C1 segment of cervical spinal cord (tissue), 14 donors: ENCODE data around the gene MUC5AC.

Source experiments
- DNase-seq, 14 donors: peaks; one replicate each; lab custom pipeline; 2025; lab: John Stamatoyannopoulos, UW

The MUC5AC gene

DNA sequence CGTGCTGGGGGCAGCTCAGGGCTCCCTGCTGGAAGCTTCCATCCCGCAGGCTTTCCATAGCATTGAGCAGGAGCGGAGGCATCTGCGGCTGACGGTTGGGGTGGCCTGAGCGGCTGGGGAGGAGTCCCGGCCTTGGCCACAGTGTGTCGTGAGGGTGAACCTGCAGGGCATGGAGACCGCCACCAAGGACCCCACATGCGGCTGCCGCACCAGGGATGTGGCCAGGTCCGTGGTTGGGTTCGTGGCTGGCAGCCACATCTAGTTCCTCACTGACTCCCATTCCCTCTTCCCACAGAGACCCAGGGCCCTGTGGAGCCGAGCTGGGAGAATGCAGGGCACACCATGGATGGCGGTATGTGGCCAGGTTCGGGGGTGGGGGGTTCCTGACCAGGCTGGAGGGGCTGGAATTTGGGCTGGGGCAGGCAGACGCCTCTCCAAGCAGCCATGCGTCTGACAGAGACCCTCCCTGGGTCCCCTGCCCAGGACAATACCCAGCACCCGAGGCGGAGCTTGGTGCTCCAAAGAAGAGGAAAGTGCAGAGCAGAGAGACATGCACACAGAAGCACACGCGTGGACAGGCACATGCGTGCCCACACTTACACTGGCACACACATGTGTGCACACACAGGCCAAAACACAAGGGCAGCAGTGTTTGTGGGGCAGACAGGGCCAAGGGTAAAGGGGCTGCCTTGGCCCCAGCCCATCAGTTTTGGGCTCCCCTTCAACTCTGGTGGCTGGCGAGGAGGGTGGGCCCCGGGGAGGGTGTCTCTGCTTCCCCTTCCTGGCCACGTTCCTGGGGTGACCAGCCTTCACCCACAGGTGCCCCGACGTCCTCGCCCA, 67.9 kb downstream of the MUC5AC start:
- DNase-seq: no peak

DNA sequence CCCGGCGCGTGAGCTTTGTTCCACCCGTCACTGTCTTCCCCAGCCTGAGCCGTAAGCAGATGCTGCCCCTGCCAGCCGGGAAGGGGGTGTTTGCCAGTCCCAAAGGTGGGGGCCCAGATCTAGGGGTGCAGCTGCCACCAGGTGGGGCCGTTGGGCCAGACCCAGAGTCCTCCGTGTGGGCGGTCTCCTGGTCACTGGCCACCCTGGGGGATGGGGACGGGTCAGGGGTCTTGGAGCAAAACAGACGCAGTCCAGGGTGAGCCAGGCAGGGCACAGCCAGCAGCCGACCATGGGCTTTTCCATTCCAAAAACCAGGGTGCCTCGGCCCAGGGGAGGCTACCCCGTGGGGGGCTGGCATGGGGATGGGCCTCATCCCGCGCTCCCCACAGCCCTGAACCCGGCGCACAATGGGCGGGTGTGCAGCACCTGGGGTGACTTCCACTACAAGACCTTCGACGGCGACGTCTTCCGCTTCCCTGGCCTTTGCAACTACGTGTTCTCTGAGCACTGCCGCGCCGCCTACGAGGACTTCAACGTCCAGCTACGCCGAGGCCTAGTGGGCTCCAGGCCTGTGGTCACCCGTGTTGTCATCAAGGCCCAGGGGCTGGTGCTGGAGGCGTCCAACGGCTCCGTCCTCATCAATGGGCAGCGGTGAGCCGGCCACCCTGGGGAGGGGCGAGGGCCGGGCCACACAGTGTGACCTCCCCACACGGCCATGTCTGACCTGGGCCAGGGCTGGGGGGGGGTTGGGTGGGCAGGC, 68.7 kb downstream of the MUC5AC start:
- DNase-seq: no peak

- DNase-seq: no peak
Observed at GRCh38 chr11:1226986-1227550, 69.3 kb downstream of the MUC5AC start.

DNA sequence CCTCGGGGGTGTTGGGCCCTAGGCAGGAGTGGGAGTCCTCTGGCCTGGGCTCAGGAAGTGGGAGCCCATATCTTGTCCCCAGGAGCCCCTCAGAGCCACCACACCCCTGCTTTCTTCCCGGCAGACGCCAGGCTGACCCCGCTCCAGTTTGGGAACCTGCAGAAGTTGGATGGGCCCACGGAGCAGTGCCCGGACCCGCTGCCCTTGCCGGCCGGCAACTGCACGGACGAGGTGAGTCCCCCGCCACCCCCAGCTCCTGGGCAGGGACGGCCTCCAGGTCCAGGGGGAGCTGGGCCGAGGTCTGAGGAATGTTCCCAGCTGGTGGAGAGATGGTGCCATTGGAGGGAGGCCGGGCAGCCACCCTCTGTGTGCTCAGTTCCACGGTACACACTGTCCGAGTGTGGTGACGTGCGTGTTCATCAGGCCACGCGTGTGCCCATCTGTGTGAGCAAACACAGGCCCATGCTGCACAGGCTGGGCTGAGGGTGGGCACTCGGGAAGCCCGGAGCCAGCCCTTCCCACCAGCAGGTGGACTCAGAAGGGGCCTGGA, 69.9 kb downstream of the MUC5AC start:
- DNase-seq: no peak

GRCh38 chr11:1228101-1228821, 70.5 kb downstream of the MUC5AC start:
- no peak for DNase-seq

- no peak for DNase-seq
Observed at GRCh38 chr11:1228921-1229451, 71.2 kb downstream of the MUC5AC start.

- no peak for DNase-seq
Observed at GRCh38 chr11:1229471-1230120, 71.8 kb downstream of the MUC5AC start.

- DNase-seq: no peak
Observed at GRCh38 chr11:1230121-1230455, 72.3 kb downstream of the MUC5AC start.

DNA sequence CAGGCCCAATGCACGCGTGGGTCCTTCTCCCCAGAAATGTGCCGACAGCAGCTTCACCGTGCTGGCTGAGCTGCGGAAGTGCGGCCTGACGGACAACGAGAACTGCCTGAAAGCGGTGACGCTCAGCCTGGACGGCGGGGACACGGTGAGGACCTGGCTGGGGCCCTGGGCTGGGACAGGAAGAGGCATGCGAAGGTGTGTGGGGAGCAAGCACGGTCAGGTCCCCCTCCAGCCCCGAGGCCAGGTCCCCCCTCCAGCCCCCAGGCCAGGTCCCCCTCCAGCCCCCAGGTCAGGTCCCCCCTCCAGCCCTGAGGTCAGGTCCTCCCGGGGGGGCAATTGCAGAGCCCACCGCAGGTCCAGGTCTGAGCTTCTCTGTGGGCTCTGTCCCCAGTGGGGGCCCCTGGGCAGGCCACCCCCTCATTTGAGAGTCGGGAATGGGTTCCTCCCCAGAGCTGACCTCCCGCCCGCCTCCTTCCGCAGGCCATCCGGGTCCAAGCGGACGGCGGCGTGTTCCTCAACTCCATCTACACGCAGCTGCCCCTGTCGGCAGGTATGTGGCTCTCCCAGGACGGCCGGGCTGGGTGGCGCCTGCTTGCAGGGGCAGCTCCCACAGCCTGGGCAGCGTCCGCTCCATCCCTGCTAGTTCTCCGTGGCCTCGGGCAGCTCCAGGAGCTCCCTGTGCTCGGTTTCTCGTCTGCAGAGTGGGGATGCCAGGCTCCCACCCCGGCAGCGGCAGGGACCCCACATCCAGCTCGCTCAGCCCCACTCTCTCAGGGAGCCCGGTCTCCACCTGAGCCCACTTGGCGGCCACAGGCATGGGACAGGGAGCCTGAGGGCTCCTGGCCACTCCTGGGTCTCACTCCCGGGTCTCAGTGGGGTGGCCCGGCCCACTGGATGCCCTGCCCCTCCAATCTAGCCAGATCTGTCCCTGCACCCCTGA, 73.0 kb downstream of the MUC5AC start:
- no peak for DNase-seq

DNA sequence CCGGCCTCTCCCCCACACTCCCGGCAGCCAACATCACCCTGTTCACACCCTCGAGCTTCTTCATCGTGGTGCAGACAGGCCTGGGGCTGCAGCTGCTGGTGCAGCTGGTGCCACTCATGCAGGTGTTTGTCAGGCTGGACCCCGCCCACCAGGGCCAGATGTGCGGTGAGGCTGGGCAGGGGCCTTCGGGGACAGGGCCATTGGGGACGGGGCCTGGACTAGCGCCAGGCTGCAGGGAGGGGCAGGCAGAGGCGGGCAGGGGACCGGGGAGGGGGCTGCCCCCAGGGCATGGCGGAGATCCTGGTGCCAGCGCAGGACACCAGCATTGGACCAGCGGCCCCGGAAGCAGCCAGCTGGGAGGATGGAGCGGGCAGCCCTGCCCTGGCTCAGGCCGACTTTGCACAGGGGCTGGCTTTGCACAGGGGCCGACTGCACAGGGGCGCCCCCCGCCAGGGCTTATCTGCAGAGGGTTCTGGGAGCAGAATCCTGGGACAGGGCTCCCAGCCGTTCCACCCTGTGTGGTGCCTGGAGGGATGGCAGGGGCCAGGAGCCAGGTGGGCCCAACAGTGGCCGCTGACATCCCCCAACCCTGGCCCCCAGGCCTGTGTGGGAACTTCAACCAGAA, 73.8 kb downstream of the MUC5AC start:
- DNase-seq: no peak

DNA sequence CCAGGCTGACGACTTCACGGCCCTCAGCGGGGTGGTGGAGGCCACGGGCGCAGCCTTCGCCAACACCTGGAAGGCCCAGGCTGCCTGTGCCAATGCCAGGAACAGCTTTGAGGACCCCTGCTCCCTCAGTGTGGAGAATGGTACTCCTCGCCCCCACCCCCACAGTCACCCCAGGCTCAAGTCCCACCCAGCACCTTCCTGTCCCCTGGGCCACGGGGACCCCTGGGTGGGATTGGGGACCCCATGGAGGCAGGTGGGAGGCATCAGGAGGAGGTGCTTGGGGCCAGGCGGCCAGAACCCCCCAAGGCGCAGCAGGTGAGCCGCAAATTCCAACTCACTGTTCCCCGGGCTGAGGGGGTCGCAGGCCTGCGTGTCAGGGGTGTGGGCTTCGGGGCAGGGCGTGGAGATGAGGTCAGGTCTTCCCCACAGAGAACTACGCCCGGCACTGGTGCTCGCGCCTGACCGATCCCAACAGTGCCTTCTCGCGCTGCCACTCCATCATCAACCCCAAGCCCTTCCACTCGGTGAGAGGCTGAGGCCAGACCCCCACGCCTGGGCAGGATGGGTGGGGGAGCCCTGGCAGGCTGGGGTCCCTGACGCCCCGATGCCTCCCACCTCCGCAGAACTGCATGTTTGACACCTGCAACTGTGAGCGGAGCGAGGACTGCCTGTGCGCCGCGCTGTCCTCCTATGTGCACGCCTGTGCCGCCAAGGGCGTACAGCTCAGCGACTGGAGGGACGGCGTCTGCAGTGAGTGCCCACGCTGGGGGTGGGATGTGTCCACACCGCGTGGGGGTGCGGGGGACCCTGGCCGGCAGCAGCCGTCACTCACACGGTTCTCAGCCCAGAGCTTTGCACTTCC, 74.5 kb downstream of the MUC5AC start:
- DNase-seq: no peak

DNA sequence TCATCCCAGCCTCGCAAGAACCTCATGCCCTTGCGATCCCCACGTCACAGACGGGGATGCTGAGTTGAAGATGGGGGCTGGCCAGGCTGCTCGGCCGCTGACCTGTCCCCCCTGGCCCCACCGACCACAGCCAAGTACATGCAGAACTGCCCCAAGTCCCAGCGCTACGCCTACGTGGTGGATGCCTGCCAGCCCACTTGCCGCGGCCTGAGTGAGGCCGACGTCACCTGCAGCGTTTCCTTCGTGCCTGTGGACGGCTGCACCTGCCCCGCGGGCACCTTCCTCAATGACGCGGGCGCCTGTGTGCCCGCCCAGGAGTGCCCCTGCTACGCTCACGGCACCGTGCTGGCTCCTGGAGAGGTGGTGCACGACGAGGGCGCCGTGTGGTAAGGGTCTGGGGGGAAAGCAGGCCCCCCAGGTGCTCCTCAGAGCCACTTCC, 75.1 kb downstream of the MUC5AC start:
- DNase-seq: no peak

- no peak for DNase-seq
Observed at GRCh38 chr11:1233351-1234053, 75.7 kb downstream of the MUC5AC start.

DNA sequence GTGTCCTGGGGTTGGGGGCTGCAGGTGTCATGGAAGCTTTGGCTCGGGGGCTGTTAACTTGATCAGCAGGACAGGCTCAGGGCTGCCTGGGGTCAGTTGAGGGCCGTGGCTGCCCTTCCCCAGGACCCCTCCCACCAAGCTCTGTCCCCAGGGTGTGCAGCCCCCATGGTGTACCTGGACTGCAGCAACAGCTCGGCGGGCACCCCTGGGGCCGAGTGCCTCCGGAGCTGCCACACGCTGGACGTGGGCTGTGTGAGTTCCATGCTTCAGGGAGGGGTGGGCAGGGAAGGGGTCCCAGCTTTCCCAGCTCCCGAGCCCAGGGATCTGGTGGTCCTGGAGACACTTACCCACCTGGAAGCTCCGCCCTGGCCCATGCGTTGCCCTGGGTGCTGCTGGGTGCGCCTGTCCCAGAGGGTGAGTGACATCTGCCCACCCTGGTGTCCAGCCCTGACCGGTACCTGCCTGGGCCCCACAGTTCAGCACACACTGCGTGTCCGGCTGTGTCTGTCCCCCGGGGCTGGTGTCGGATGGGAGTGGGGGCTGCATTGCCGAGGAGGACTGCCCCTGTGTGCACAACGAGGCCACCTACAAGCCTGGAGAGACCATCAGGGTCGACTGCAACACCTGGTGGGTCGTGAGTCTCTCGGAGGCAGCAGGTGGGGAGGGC, 76.4 kb downstream of the MUC5AC start:
- DNase-seq: no peak

DNA sequence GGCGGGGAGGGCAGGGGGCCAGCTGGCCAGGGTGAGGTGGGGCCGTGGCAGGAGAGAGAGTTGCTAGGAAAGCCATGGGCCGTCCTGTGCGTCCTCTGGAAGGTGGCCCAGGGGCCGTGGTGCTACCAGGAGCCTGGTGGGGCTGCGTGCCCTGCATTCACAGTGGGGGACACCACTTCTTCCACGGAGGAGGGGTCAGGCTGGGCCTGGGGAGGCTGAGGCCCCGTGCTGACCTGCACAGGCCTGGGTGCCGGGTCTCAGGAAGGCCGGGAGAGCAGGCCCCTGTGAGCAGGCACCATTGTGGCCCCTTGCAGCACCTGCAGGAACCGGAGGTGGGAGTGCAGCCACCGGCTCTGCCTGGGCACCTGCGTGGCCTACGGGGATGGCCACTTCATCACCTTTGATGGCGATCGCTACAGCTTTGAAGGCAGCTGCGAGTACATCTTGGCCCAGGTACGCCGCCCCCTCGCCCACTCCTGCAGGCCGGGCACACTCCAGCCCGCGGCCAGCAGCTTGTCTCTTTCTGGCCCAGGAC, 77.1 kb downstream of the MUC5AC start:
- no peak for DNase-seq

DNA sequence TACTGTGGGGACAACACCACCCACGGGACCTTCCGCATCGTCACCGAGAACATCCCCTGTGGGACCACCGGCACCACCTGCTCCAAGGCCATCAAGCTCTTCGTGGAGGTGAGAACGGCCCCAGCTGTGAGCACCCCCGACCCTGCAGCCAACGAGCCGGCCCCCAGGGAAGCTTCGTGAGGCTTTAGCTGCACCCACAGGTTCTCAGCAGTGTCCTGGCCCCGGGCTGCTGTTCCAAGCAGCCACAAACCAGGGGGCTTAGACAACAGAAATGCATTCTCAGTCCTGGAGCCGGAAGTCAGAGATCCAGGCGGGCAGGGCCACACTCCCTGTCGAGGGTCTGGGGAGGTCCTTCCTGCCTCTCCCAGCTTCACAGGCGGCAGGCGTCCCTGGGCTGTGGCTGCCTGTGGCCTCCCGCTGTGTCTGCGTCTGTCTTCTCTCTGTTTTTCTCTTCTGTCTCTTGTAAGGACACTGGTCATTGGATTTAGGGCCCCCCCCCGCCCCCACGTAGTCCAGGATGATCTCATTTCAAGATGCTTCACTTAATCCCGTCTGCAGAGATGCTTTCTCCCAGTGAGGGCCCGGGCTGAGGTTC, 77.7 kb downstream of the MUC5AC start:
- no peak for DNase-seq
